Neural cell (in vitro differentiated cells): ENCODE results near the gene WNT5B. TPM values are rescaled to one million over a fixed set of nuclear protein-coding genes. Genes with fewer than 3 reads are reported as not detected.

ENCODE experiments used
- H2AFZ ChIP-seq: fragments of 200-600, 300-800 bp; sonication (generic), shearing (Covaris generic); 2 replicates; pipeline ENCODE4 v1.6.0; 2014; ENCODE audit warnings: low read depth, mild to moderate bottlenecking, antibody characterized with exemption, low read length, moderate library complexity
- H3F3A ChIP-seq: fragments of 200-600 bp; shearing (Covaris generic); 2 replicates; pipeline ENCODE4 v1.6.1; 2016; ENCODE audit warnings: mild to moderate bottlenecking, moderate library complexity, mixed read lengths, antibody characterized with exemption, low read length; ENCODE audit not compliant: insufficient read depth, poor library complexity, severe bottlenecking
- H3K27ac ChIP-seq: fragments of 200-600, 300-800 bp; sonication (generic), shearing (Covaris generic); 2 replicates; pipeline ENCODE4 v1.5.1; 2014; ENCODE audit warnings: mild to moderate bottlenecking, low read length, moderate library complexity
- H3K27me3 ChIP-seq: fragments of 300-800, 200-600 bp; sonication (generic), shearing (Covaris generic); 2 replicates; pipeline ENCODE4 v1.6.0; 2014; ENCODE audit warnings: mild to moderate bottlenecking, low read depth, low read length, moderate library complexity; ENCODE audit not compliant: insufficient read depth
- H3K36me3 ChIP-seq: fragments of 300-800, 200-600 bp; sonication (generic), shearing (Covaris generic); 2 replicates; pipeline ENCODE4 v1.5.1; 2014; ENCODE audit warnings: mild to moderate bottlenecking, antibody characterized with exemption, low read length, moderate library complexity; ENCODE audit not compliant: insufficient read depth
- H3K4me2 ChIP-seq: fragments of 300-800, 200-600 bp; sonication (generic), shearing (Covaris generic); 2 replicates; pipeline ENCODE4 v1.6.0; 2014; ENCODE audit warnings: mild to moderate bottlenecking, low read length
- H3K4me3 ChIP-seq: fragments of 300-800, 200-600 bp; sonication (generic), shearing (Covaris generic); 2 replicates; pipeline ENCODE4 v1.5.1; 2014; ENCODE audit warnings: mild to moderate bottlenecking, low read length, moderate library complexity
- H3K79me2 ChIP-seq: fragments of 200-600 bp; shearing (Covaris generic); replicated peaks from 2 replicates; pipeline ENCODE4 v1.6.0; 2014; ENCODE audit warnings: mild to moderate bottlenecking, low read length, moderate library complexity; ENCODE audit not compliant: insufficient read depth
- H3K9ac ChIP-seq: fragments of 300-800, 200-600 bp; sonication (generic), shearing (Covaris generic); 2 replicates; pipeline ENCODE4 v1.6.1; 2016; ENCODE audit warnings: mild to moderate bottlenecking, low read length, mixed read lengths
- H3K9me2 ChIP-seq: fragments of 200-600 bp; shearing (Covaris generic); 2 replicates; pipeline ENCODE4 v1.6.1; 2016; ENCODE audit warnings: mild to moderate bottlenecking, low read length, mixed read lengths; ENCODE audit not compliant: insufficient read depth
- H3K9me3 ChIP-seq: fragments of 200-600, 300-800 bp; sonication (generic), shearing (Covaris generic); 2 replicates; pipeline ENCODE4 v1.6.1; 2016; ENCODE audit warnings: mild to moderate bottlenecking, mixed run types, low read length, moderate library complexity, mixed read lengths
- H4K20me1 ChIP-seq: fragments of 200-600 bp; shearing (Covaris generic); 2 replicates; pipeline ENCODE4 v1.6.1; 2016; ENCODE audit warnings: mild to moderate bottlenecking, mixed run types; ENCODE audit not compliant: insufficient read depth
- EP300 ChIP-seq: fragments of 450-650 bp; conservative IDR thresholded peaks from 2 replicates; pipeline ENCODE4 v1.6.1; 2014; ENCODE audit warnings: antibody characterized with exemption, mild to moderate bottlenecking, moderate library complexity; ENCODE audit not compliant: poor library complexity, severe bottlenecking
- EZH2 ChIP-seq: fragments of 200-600, 300-800 bp; shearing (Covaris generic), sonication (generic); IDR thresholded peaks from 2 replicates; pipeline ENCODE4 v1.6.1; 2014; ENCODE audit warnings: antibody characterized with exemption, low read length, borderline replicate concordance, mild to moderate bottlenecking; ENCODE audit not compliant: insufficient read depth, poor library complexity, severe bottlenecking
- MXI1 ChIP-seq: fragments of 450-650 bp; conservative IDR thresholded peaks from 2 replicates; pipeline ENCODE4 v1.6.1; 2014; ENCODE audit warnings: antibody characterized with exemption, mild to moderate bottlenecking; ENCODE audit not compliant: poor library complexity, severe bottlenecking
- POLR2AphosphoS5 ChIP-seq: IDR thresholded peaks from 2 replicates; pipeline ENCODE4 v1.6.1; 2012
- RAD21 ChIP-seq: fragments of 450-650 bp; conservative IDR thresholded peaks from 2 replicates; pipeline ENCODE4 v1.6.1; 2014; ENCODE audit warnings: antibody characterized with exemption, mild to moderate bottlenecking, moderate library complexity
- SMC3 ChIP-seq: fragments of 450-650 bp; conservative IDR thresholded peaks from 2 replicates; pipeline ENCODE4 v1.6.1; 2014; ENCODE audit warnings: antibody characterized with exemption, mild to moderate bottlenecking, moderate library complexity; ENCODE audit not compliant: poor library complexity
- TAF1 ChIP-seq: IDR thresholded peaks from 2 replicates; pipeline ENCODE4 v1.6.1; 2012; ENCODE audit warnings: low read depth
- polyA plus RNA-seq: library from polyadenylated mRNA; depleted of rRNA; stranded (reverse); fragments of >200 nt; gene quantifications from 2 replicates; pipeline ENCODE4 v1.2.3, GENCODE V29; 2014
- TF ChIP-seq, protein P1 (sequence below): IDR thresholded peaks from 2 replicates; pipeline ENCODE4 v1.6.1; 2012; ENCODE audit warnings: borderline replicate concordance
- TF ChIP-seq, protein P2 (sequence below): fragments of 450-650 bp; IDR thresholded peaks from 2 replicates; pipeline ENCODE4 v1.5.1; 2014; ENCODE audit warnings: antibody characterized with exemption, mild to moderate bottlenecking, moderate library complexity; ENCODE audit not compliant: poor library complexity, severe bottlenecking

WNT5B gene
- polyA plus RNA-seq, 1 donor from 2014 or later = 17.0 TPM

- H3K79me2 ChIP-seq = peaks cover 70% of the 10 kb centered on the region
These were observed 35.1 kb upstream of the WNT5B start for GRCh38 chr12:1594006-1594260.

DNA sequence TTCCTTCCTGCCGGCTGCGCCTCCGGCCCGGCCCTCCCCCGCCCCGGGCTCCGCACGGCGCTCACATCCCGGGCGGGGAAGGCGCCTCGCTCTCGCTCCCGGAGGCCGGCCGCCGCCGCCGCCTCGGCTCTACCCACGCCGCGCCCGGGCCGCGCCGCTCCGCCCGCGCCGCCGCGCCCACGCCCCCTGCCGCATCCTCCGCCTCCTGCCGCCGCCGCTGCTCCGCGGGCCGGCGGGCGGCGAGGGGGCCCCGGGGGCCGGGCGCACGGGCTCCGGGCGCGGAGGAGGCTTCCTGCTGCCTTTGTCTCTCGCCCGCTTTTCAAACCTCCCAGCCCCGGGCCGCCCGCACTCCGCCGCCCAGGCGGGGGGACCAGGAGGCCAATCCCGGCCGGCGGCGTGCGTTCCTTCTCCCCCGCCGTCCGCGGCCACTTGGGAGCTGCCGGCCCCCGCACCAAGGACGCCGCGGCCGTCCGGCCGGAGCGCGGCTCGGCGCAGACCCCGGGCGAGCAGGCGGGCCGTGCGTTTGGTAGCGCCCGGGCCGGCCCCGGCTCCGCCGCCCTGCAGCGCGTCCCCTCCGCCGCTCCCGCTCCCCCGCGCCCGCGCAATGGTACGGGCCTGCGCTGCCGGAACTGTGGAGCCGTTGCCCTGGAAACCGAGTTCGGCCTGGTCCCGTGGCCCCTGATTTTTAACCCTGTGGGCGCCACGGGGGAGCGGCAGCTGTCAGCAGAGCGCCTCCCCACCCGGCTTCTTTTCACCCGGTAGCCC lies 34.6 kb upstream of the WNT5B start, which contains the start of gene FBXL14:
Gene FBXL14, minus strand, starts transcription at position 321 of the 765 bp plus-strand sequence. CDS start 515 bp downstream, outside the sequence.
- Histone ChIP-seq H3K79me2 (peaks cover 67% of the 10 kb centered on the region), H3K9ac (peak within 1 kb of the TSS; percentile 84), H3K4me3 (peak within 1 kb of the TSS; percentile 99), H2AFZ (peak within 1 kb of the TSS; percentile 71), H4K20me1 (peaks cover 40% of the 10 kb centered on the region), H3F3A (peaks cover 7% of the 10 kb centered on the region), H3K4me2 (peak within 1 kb of the TSS; percentile 96), H3K27ac (peak within 1 kb of the TSS; percentile 90), H3K9me2 (no peaks in the 10 kb centered on the region), H3K27me3 (no peaks in the 10 kb centered on the region), H3K9me3 (no peaks in the 10 kb centered on the region), H3K36me3 (peaks cover 7% of the 10 kb centered on the region)
- TF ChIP-seq RAD21 (no peak), EP300 (peak; percentile 80), SMC3 (peak; percentile 35), EZH2 (no peak), POLR2AphosphoS5 (peak; percentile 88), MXI1 (peak; percentile 79), TAF1 (no peak)
- TF ChIP-seq, protein P1, sequence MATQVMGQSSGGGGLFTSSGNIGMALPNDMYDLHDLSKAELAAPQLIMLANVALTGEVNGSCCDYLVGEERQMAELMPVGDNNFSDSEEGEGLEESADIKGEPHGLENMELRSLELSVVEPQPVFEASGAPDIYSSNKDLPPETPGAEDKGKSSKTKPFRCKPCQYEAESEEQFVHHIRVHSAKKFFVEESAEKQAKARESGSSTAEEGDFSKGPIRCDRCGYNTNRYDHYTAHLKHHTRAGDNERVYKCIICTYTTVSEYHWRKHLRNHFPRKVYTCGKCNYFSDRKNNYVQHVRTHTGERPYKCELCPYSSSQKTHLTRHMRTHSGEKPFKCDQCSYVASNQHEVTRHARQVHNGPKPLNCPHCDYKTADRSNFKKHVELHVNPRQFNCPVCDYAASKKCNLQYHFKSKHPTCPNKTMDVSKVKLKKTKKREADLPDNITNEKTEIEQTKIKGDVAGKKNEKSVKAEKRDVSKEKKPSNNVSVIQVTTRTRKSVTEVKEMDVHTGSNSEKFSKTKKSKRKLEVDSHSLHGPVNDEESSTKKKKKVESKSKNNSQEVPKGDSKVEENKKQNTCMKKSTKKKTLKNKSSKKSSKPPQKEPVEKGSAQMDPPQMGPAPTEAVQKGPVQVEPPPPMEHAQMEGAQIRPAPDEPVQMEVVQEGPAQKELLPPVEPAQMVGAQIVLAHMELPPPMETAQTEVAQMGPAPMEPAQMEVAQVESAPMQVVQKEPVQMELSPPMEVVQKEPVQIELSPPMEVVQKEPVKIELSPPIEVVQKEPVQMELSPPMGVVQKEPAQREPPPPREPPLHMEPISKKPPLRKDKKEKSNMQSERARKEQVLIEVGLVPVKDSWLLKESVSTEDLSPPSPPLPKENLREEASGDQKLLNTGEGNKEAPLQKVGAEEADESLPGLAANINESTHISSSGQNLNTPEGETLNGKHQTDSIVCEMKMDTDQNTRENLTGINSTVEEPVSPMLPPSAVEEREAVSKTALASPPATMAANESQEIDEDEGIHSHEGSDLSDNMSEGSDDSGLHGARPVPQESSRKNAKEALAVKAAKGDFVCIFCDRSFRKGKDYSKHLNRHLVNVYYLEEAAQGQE = no peak
- TF ChIP-seq, protein P2, sequence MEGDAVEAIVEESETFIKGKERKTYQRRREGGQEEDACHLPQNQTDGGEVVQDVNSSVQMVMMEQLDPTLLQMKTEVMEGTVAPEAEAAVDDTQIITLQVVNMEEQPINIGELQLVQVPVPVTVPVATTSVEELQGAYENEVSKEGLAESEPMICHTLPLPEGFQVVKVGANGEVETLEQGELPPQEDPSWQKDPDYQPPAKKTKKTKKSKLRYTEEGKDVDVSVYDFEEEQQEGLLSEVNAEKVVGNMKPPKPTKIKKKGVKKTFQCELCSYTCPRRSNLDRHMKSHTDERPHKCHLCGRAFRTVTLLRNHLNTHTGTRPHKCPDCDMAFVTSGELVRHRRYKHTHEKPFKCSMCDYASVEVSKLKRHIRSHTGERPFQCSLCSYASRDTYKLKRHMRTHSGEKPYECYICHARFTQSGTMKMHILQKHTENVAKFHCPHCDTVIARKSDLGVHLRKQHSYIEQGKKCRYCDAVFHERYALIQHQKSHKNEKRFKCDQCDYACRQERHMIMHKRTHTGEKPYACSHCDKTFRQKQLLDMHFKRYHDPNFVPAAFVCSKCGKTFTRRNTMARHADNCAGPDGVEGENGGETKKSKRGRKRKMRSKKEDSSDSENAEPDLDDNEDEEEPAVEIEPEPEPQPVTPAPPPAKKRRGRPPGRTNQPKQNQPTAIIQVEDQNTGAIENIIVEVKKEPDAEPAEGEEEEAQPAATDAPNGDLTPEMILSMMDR = no peak

More at GRCh38 chr12:1594006-1594260, 35.1 kb upstream of the WNT5B start:
- TF ChIP-seq POLR2AphosphoS5 (no peak), TAF1 (no peak), RAD21 (no peak), MXI1 (no peak), EP300 (no peak), EZH2 (no peak), SMC3 (no peak)
- TF ChIP-seq, protein P1 = no peak
- TF ChIP-seq, protein P2 = no peak
- Histone ChIP-seq H3K9ac (peak overlapping the region; percentile 84), H3K27me3 (no peaks in the 10 kb centered on the region), H3K27ac (peak overlapping the region; percentile 81), H3K9me3 (no peaks in the 10 kb centered on the region), H4K20me1 (peaks cover 41% of the 10 kb centered on the region), H3K36me3 (peaks cover 7% of the 10 kb centered on the region), H3K4me2 (peak overlapping the region; percentile 96), H3K4me3 (peak overlapping the region; percentile 99), H3K9me2 (no peaks in the 10 kb centered on the region), H3F3A (peaks cover 7% of the 10 kb centered on the region), H2AFZ (no peak overlapping the region)
